Uterus (tissue), 4 donors: ENCODE measurements around the gene PLAC8. TPM values are rescaled to one million over a fixed set of nuclear protein-coding genes. Genes with fewer than 3 reads are reported as not detected.

ENCODE experiments used
- DNase-seq, 2 donors: peaks; one replicate each; pipeline ENCODE4 v3.0.0-alpha.2; 2019 to 2020
- H3K27ac ChIP-seq, 2 donors: fragments of 200-600 bp; sonication (generic); 1 replicate in 1 of 2; 2 replicates in 1 of 2; pipeline ENCODE4 v1.5.1; 2016 to 2018
- H3K27me3 ChIP-seq, 2 donors: fragments of 200-600 bp; sonication (generic); one replicate each; pipeline ENCODE4 v1.5.1; 2018 to 2019; ENCODE audit warnings: control low read depth in 1 of 2
- H3K36me3 ChIP-seq, 2 donors: fragments of 200-600 bp; sonication (generic); one replicate each; pipeline ENCODE4 v1.5.1; 2019; ENCODE audit warnings: control low read depth in 1 of 2
- H3K4me1 ChIP-seq, 2 donors: fragments of 200-600 bp; sonication (generic); one replicate each; pipeline ENCODE4 v1.5.1; 2018 to 2019; ENCODE audit warnings: control low read depth in 1 of 2
- H3K4me3 ChIP-seq, 2 donors: fragments of 200-600 bp; sonication (generic); 1 replicate in 1 of 2; 2 replicates in 1 of 2; pipeline ENCODE4 v1.5.1; 2018 to 2019; ENCODE audit warnings: mild to moderate bottlenecking in 1 of 2
- H3K9me3 ChIP-seq, 2 donors: fragments of 200-600 bp; sonication (generic); one replicate each; pipeline ENCODE4 v1.5.1; 2019; ENCODE audit warnings: control low read depth in 1 of 2
- CTCF ChIP-seq, 4 experiments: fragments of 200-600 bp in 2 of 4; fragments of 450-650 bp in 2 of 4; sonication (generic) in 2 of 4; IDR thresholded peaks; one replicate each; pipeline ENCODE4 v1.5.1; 2016 to 2019; ENCODE audit warnings: antibody characterized with exemption in 4 of 4, mild to moderate bottlenecking in 2 of 4, moderate library complexity in 1 of 4
- POLR2A ChIP-seq, 2 donors: fragments of 450-650 bp; IDR thresholded peaks; one replicate each; pipeline ENCODE4 v1.6.1; 2016; ENCODE audit warnings: antibody characterized with exemption in 2 of 2, mild to moderate bottlenecking in 1 of 2, moderate library complexity in 1 of 2
- intact Hi-C: fragments of 100-400 bp; cut with DNase I; formaldehyde crosslinking; loops from one replicate; pipeline ENCODE4 v1.15.1; 2023; ENCODE audit warnings: low total_unique reads
- total RNA-seq, 4 donors: library from RNA; depleted of rRNA in 3 of 4; stranded (reverse); fragments of >200 nt in 3 of 4; gene quantifications; one replicate each; pipeline versions ENCODE4 v1.1.0 to v1.2.4, GENCODE V29; 2014 to 2023
- donor health status: DM: yes; HTN: yes; CAD: no.

PLAC8 gene
- total RNA-seq, 4 donors from 2014 or later = 0.51 to 6.3 (median 2.6) TPM; not detected in 1

GRCh38 chr4:83132065-83132464 lies 17.5 kb upstream of the PLAC8 start:
- Histone ChIP-seq H3K27ac (no peak overlapping the region), H3K4me3 (no peak overlapping the region), H3K4me1 (no peaks in the 10 kb centered on the region), H3K36me3 (no peaks in the 10 kb centered on the region), H3K9me3 (no peaks in the 10 kb centered on the region), H3K27me3 (no peaks in the 10 kb centered on the region)
- TF ChIP-seq POLR2A (IDR thresholded peaks at IDR 0.05) (no peak), CTCF (IDR thresholded peaks at IDR 0.05) (no peak)
- intact Hi-C loops = no loop called here
- no peak for DNase-seq

GRCh38 chr4:83129264-83129663 lies 14.7 kb upstream of the PLAC8 start:
- H3K36me3 ChIP-seq = no peaks in the 10 kb centered on the region
- no peak overlapping the region for H3K4me3 ChIP-seq
- no peaks in the 10 kb centered on the region for H3K27me3 ChIP-seq
- H3K27ac ChIP-seq = no peak overlapping the region
- no peak for DNase-seq
- intact Hi-C loops = no loop called here
- no peak for TF ChIP-seq POLR2A (IDR thresholded peaks at IDR 0.05)
- TF ChIP-seq CTCF (IDR thresholded peaks at IDR 0.05) = no peak
- no peaks in the 10 kb centered on the region for H3K4me1 ChIP-seq
- no peaks in the 10 kb centered on the region for H3K9me3 ChIP-seq

GRCh38 chr4:83128240-83128929 lies 13.9 kb upstream of the PLAC8 start:
- Histone ChIP-seq H3K4me1 (no peaks in the 10 kb centered on the region), H3K4me3 (no peak overlapping the region), H3K36me3 (no peaks in the 10 kb centered on the region), H3K27me3 (no peaks in the 10 kb centered on the region), H3K9me3 (no peaks in the 10 kb centered on the region), H3K27ac (no peak overlapping the region)
- no peak for DNase-seq
- no peak for TF ChIP-seq POLR2A (IDR thresholded peaks at IDR 0.05)
- TF ChIP-seq CTCF (IDR thresholded peaks at IDR 0.05) = no peak
- intact Hi-C loops = no loop called here

GRCh38 chr4:83125738-83126141 lies 11.2 kb upstream of the PLAC8 start:
- Histone ChIP-seq H3K27me3 (no peaks in the 10 kb centered on the region), H3K27ac (no peak overlapping the region), H3K9me3 (no peaks in the 10 kb centered on the region), H3K36me3 (no peaks in the 10 kb centered on the region), H3K4me1 (no peaks in the 10 kb centered on the region), H3K4me3 (no peak overlapping the region)
- TF ChIP-seq CTCF (IDR thresholded peaks at IDR 0.05) = no peak
- intact Hi-C loops = no loop called here
- no peak for DNase-seq

GRCh38 chr4:83124111-83124780 lies 9.7 kb upstream of the PLAC8 start:
- TF ChIP-seq POLR2A (IDR thresholded peaks at IDR 0.05) (no peak), CTCF (IDR thresholded peaks at IDR 0.05) (no peak)
- no peaks in the 10 kb centered on the region for H3K4me1 ChIP-seq
- intact Hi-C loops = no loop called here
- no peaks in the 10 kb centered on the region for H3K27me3 ChIP-seq
- no peaks in the 10 kb centered on the region for H3K36me3 ChIP-seq
- no peaks in the 10 kb centered on the region for H3K9me3 ChIP-seq
- no peak overlapping the region for H3K4me3 ChIP-seq
- DNase-seq = no peak
- H3K27ac ChIP-seq = no peak overlapping the region
